ENCODE data around the gene WDR1.

Gene WDR1

GRCh38 chr4:10116569-10117358 lies at the start of gene WDR1:
Gene WDR1 (minus strand): TSS chr4:10116799. CDS start chr4:10116666, 133 bp downstream.
- H3K4me3 ChIP-seq, result peak within 1 kb of the TSS; percentile 66 to 95 (median 82)
- H3K27ac ChIP-seq, result peak within 1 kb of the TSS; percentile 86 to 98 (median 95)

DNA sequence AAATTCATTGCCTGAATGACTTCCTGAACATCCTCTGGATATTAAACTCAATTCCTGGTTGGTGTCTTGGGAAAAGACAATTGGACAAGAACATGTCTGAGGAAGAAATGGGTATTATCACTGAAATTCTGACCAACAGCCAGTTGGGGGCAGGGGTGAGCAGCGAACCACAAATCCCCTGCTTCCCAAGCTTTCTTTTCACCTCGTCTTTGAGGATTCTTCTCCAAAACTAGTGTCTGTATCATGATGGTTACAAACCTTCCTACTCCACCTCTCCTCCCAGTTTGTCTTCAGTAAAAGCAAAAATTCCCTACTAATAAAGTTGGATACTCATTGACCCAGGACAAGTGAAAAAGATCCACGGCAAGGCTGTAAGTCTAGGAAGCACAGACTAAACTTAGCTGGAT lies 48.3 kb upstream of the WDR1 start:
- Histone ChIP-seq H3K27ac (peak overlapping the region in 1 of 21 experiments; percentile 24), H3K4me3 (no peak overlapping the region)

DNA sequence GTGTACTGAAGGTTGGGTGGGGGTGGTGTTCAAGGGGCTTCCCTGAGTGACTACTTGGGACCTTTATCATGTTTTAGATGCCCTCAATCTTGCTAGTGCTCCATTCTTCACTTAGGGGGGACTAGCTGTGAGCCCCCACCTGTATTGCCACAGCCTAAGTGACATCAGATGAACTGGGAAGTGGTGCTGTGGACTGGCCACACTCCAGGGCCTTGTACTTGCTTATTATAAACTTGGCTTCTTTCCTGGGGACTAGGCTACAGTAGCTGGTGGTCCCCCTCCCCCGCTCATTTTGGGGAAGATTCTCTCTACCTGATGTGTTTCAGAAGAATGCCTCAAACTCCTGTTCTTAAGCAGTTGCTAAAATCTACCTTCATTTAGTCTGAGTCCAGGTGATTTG lies 46.7 kb upstream of the WDR1 start:
- no peak overlapping the region for H3K27ac ChIP-seq
- no peak overlapping the region for H3K4me3 ChIP-seq

- Histone ChIP-seq H3K4me3 (no peak overlapping the region), H3K27ac (no peak overlapping the region)
Observed at GRCh38 chr4:10162341-10163000, 45.9 kb upstream of the WDR1 start.

DNA sequence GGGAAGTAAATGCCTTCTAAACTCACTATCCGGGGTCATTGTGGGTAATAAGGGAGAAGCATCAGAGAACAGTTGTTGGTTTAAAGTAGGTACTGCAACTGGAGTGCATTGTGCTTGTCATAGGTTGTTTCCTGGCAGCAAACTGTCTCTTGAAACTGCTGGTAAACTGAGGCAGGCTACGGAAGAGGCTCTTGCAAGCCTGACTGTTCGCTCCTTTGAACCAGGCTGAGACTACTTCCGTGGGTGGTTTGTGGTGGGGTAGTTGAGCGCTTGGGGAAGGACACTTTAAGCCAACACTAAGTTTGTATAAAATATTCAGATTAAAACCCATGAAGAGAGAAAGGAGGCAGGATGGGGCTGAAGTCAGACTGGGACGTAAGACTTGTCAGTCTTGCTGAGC lies 45.2 kb upstream of the WDR1 start:
- Histone ChIP-seq H3K27ac (peak overlapping the region in 1 of 21 experiments; percentile 5), H3K4me3 (no peak overlapping the region)

DNA sequence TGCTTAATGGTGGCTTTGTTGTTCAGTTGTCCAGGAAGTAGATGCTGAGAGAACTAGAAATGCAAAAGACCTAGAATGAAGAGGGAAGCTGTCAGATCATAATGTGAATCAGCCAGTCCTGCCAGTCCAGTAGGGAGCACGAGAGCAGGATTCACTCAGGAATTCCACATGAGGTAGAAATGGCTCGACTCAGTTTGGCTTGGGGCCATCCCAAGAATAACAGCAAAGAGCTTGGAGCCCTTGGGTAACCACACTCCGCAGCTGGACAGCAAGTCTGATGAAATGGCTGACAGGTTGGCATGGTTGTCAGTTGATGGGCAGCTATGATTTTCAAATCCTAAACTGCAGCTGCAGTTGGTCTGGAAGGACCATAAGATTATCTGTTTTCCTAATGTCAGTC lies 44.5 kb upstream of the WDR1 start:
- Histone ChIP-seq H3K4me3 (no peak overlapping the region), H3K27ac (no peak overlapping the region)

GRCh38 chr4:10160281-10160856 lies 43.8 kb upstream of the WDR1 start:
- H3K4me3 ChIP-seq, result no peak overlapping the region
- H3K27ac ChIP-seq, result no peak overlapping the region

- Histone ChIP-seq H3K27ac (no peak overlapping the region), H3K4me3 (no peak overlapping the region)
Observed at GRCh38 chr4:10159671-10160070, 43.1 kb upstream of the WDR1 start.

DNA sequence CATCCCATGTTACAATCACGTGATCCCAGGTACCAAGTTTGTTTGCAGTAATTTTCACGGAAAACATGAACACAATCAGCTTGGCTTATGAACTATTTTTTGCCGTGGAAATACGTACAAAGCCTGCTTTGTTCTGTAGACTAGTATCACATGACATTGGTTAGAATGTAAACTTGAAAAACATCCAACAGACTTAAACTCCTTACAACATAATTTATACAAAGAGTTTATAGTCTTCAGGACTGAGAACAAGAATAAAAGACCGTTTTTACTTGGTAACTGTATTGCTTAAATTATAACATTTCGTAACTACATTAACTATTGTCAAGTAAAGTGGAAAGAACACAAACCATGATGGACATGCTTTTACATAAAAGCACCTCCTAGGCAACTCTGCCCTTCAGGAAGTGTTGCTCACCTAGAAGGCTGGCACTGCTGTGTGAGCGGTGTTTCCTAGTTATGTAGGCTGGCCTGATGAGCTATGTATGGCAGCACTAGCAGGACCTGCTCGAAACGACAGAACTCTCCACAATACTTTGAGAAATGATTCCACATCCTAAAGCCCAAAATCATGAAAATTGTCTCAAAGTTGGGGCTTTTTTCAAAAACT lies 41.8 kb upstream of the WDR1 start:
- Histone ChIP-seq H3K4me3 (no peak overlapping the region), H3K27ac (no peak overlapping the region)

DNA sequence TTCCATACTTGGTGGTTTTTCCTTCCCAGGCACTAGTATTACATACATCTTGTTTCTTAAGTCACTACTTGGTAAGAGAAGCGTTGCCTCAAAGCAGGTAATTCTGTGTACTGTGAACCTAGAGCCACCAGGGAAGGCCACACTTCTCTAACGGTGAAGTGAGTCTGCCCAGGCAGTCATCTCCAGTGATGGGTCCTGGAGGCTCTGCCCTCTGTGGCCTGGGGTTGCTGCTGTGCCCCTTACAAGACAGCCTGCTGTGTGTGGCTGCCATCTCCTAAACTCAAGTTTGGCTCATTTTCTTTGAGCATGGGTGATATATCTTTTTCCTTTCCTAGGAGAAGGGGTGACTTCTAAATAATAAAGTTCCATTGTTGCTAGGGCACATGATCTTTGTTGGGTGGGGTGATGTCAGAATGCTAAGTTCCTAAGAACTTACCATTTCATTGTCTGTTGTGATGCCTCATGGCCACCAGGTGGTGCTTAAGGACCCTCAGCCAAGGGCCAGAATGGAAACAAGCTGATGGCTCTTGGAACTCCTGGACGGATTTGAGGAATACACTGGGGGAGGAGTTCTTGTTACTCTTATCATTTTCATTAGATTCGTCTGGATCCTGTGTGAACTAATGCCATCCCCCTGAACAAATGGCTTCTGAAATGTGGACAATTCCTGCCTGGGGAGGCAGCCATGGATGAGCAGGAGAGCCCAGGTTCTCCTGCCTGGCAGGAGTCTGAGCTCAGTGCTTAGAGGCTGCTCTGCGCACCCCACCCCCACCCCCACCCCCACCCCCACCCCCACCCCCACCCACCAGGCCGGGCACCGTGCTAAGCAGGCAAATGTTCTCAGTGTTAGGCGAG lies 41.1 kb upstream of the WDR1 start:
- Histone ChIP-seq H3K27ac (peak overlapping the region in 2 of 21 experiments; percentile 11 to 21), H3K4me3 (no peak overlapping the region)

- H3K27ac ChIP-seq, result no peak overlapping the region
- no peak overlapping the region for H3K4me3 ChIP-seq
Observed at GRCh38 chr4:10154241-10154640, 37.6 kb upstream of the WDR1 start.

- Histone ChIP-seq H3K27ac (no peak overlapping the region), H3K4me3 (no peak overlapping the region)
Observed at GRCh38 chr4:10153161-10153560, 36.6 kb upstream of the WDR1 start.

DNA sequence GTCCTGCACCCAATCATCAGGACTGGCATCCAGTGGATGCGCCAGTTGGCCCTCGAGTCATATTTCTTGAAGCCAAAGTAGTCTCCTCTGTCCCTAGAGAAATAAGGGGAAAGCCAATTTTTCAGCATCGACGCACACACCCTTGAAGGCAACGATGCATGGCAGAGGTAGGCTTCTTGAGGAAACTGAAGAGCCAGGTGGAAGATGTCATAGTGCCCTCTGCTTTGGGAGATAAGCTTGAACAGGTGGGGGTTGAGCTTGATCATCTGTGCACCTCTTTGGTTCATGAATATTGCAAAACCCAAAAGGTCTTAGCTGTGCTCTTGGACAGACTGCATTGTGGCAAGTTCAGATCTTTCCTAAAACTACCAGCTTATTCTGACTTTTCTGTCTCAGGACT lies 34.6 kb upstream of the WDR1 start:
- no peak overlapping the region for H3K4me3 ChIP-seq
- no peak overlapping the region for H3K27ac ChIP-seq

DNA sequence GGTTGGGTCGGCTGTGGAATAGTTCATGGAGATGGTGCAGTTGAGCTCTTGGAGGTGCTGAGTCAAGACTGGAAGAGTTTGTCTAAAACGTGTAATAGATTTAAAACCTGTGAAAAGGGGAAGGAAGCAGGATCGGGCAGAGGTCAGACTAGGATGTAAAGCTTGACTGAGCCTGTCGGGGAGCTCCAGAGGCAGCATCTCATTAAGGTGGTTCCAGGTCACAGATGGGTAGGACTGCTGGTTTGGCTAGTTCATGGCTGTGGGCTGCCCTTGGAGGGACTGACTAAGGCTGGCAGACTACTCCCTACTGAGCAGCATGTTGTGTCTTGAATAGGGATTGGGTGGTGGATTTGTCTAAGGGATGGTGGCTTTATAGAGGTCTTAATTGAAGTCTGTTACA lies 28.4 kb upstream of the WDR1 start:
- Histone ChIP-seq H3K4me3 (no peak overlapping the region), H3K27ac (no peak overlapping the region)

- Histone ChIP-seq H3K4me3 (no peak overlapping the region), H3K27ac (no peak overlapping the region)
Observed at GRCh38 chr4:10144479-10144878, 27.9 kb upstream of the WDR1 start.

- no peak overlapping the region for H3K27ac ChIP-seq
- H3K4me3 ChIP-seq, result no peak overlapping the region
Observed at GRCh38 chr4:10143171-10143570, 26.6 kb upstream of the WDR1 start.

DNA sequence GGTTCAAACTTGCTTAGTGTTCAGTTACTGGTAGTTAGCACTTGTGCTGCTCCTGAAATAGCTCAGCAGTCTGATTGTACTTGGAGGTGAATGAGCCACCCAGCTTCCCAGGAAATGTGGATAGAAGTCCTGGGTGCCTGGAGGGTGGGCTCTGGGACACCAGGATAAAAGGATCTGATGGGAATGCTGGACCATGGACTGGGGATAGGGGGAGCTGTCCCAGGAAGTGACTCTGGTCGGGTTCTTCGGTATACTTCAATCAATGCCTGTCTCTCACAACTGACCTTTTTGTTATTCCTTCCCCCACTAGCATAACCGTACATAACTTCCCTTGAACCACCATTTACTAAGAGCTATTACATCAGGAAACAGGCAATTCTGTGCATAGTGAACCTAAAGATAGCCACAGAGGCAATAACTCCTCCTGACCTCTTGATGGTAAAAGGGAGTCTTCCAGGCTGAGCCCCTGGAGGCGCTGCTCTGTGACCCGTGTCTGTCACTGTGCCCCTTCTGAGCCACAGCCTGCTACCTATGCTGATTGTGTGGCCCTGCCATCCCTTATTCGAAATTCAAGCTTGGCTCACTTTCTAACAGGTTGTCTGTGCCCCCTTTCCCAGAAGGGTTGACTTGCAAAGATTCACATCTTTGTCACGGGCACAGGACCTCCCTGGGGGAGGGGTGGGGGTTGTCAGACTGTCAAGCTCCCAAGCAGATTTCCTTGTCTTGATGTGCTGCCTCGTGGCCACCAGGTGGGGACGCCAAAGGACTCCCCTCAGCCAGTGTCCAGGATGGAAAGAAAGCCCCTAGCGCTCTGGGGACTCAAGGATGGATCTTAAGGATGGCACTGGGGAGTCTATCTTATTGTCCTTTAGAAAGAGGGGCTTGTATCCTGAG lies 24.5 kb upstream of the WDR1 start:
- H3K27ac ChIP-seq, result no peak overlapping the region

GRCh38 chr4:10139518-10139917 lies 22.9 kb upstream of the WDR1 start:
- H3K27ac ChIP-seq, result no peak overlapping the region
- H3K4me3 ChIP-seq, result no peak overlapping the region

More for the DNA sequence above, 24.5 kb upstream of the WDR1 start:
- no peak overlapping the region for H3K4me3 ChIP-seq

DNA sequence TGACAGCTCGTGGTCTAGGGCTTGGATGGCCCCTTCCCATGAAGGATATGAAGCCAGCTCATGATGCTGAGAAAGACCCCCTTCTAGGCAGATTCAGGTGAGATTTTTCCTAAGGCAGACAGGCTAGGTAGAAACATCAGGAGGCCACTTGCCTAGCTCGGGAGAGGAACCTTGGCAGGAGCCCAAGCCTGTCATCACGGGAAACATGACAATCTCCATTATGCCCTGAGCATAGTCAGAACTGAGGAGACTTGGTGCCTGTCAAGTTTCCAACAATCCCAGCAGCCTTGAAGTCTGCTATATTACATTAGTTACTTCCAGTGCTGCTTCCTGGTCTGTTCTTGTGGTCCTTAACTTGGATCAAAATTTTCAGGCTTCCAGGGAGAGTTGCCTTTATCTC lies 18.7 kb upstream of the WDR1 start:
- Histone ChIP-seq H3K27ac (no peak overlapping the region), H3K4me3 (no peak overlapping the region)
